Endothelial cell of umbilical vein (primary cell): ENCODE measurements around the gene FYB1.

ENCODE experiments used
- CTCF ChIP-seq, 2 donors: IDR thresholded peaks; 1 replicate in 1 of 2; 2 replicates in 1 of 2; pipeline ENCODE4 v1.5.1; 2011; ENCODE audit warnings: low read length in 2 of 2, mild to moderate bottlenecking in 2 of 2, moderate library complexity in 2 of 2, control low read depth in 1 of 2, inconsistent platforms in 1 of 2, low read depth in 1 of 2; ENCODE audit not compliant: insufficient read depth in 1 of 2; ENCODE audit errors: extremely low read depth in 1 of 2
- EZH2 ChIP-seq: IDR thresholded peaks from 2 replicates; pipeline ENCODE4 v1.6.1; 2012; ENCODE audit warnings: borderline replicate concordance, low read depth, mild to moderate bottlenecking, moderate library complexity, low read length, inconsistent platforms; ENCODE audit not compliant: severe bottlenecking
- FOS ChIP-seq: IDR thresholded peaks from 2 replicates; pipeline ENCODE4 v1.6.1; 2011; ENCODE audit warnings: mild to moderate bottlenecking, low read length, moderate library complexity, borderline replicate concordance; ENCODE audit not compliant: insufficient read depth
- JUN ChIP-seq: IDR thresholded peaks from 2 replicates; pipeline ENCODE4 v1.6.1; 2011; ENCODE audit warnings: borderline replicate concordance, low read depth; ENCODE audit not compliant: insufficient read length, insufficient read depth
- MAX ChIP-seq: IDR thresholded peaks from 2 replicates; pipeline ENCODE4 v1.6.1; 2011; ENCODE audit not compliant: insufficient read depth, insufficient read length
- POLR2A ChIP-seq: IDR thresholded peaks from 2 replicates; pipeline ENCODE4 v1.6.1; 2012; ENCODE audit warnings: low read depth, mild to moderate bottlenecking, control low read depth, low read length

GRCh38 chr5:39132792-39133191 lies 86.6 kb downstream of the FYB1 start:
- no peak for TF ChIP-seq POLR2A
- TF ChIP-seq EZH2 = no peak
- no peak for TF ChIP-seq CTCF (IDR thresholded peaks at IDR 0.05; ENCODE audit: extremely low read depth in 1 of 2, insufficient read depth in 1 of 2, low read depth in 1 of 2, low read length in 2 of 2)
- TF ChIP-seq MAX = no peak
- no peak for TF ChIP-seq JUN
- TF ChIP-seq FOS = no peak
